ENCODE data around the gene EFHB.
"Not testable (repeated sequence)": the region's sequence is repeated elsewhere in the genome, so short reads cannot be mapped to it uniquely, and the experiment has no call there.

Gene EFHB

GRCh38 chr3:19920401-19921080 lies 13.5 kb downstream of the EFHB start:
- no peak for DNase-seq

GRCh38 chr3:19917167-19917566 lies 16.9 kb downstream of the EFHB start:
- no peak for DNase-seq

GRCh38 chr3:19911452-19911851 lies 22.6 kb downstream of the EFHB start:
- DNase-seq: no peak

- DNase-seq: no peak
Measured at GRCh38 chr3:19907523-19907922, 26.5 kb downstream of the EFHB start.

- no peak for DNase-seq
Measured at GRCh38 chr3:19903649-19904048, 30.4 kb downstream of the EFHB start.

- DNase-seq: peak; percentile 68
Measured at GRCh38 chr3:19901918-19902317, 32.1 kb downstream of the EFHB start.

GRCh38 chr3:19901337-19901736 lies 32.7 kb downstream of the EFHB start:
- DNase-seq: peak; percentile 5

- not testable (repeated sequence) for DNase-seq
Measured at GRCh38 chr3:19899833-19900232, 34.2 kb downstream of the EFHB start.

GRCh38 chr3:19899264-19899663 lies 34.8 kb downstream of the EFHB start:
- no peak for DNase-seq

GRCh38 chr3:19898721-19899120 lies 35.3 kb downstream of the EFHB start:
- no peak for DNase-seq

- DNase-seq: no peak
Measured at GRCh38 chr3:19891740-19892139, 42.3 kb downstream of the EFHB start.

GRCh38 chr3:19888428-19889152 lies 45.4 kb downstream of the EFHB start:
- no peak for DNase-seq

- DNase-seq: not testable (repeated sequence)
Measured at GRCh38 chr3:19887122-19887521, 46.9 kb downstream of the EFHB start.

GRCh38 chr3:19886404-19886803 lies 47.6 kb downstream of the EFHB start:
- no peak for DNase-seq

GRCh38 chr3:19885468-19885867 lies 48.5 kb downstream of the EFHB start:
- peak; percentile 21 for DNase-seq

GRCh38 chr3:19881852-19882251 lies 52.2 kb downstream of the EFHB start:
- no peak for DNase-seq

- DNase-seq: no peak
Measured at GRCh38 chr3:19881036-19881435, 53.0 kb downstream of the EFHB start.

GRCh38 chr3:19877656-19878055 lies 56.4 kb downstream of the EFHB start:
- DNase-seq: no peak

GRCh38 chr3:19866751-19867347 lies 67.2 kb downstream of the EFHB start:
- peak; percentile 50 for DNase-seq

- not testable (repeated sequence) for DNase-seq
Measured at GRCh38 chr3:19855318-19855717, 78.7 kb downstream of the EFHB start.

GRCh38 chr3:19846609-19847008 lies 87.4 kb downstream of the EFHB start:
- not testable (repeated sequence) for DNase-seq
